ENCODE measurements around the gene IL1RAP.
"Not testable (repeated sequence)": the region's sequence is repeated elsewhere in the genome, so short reads cannot be mapped to it uniquely, and the experiment has no call there.

The IL1RAP gene

DNA sequence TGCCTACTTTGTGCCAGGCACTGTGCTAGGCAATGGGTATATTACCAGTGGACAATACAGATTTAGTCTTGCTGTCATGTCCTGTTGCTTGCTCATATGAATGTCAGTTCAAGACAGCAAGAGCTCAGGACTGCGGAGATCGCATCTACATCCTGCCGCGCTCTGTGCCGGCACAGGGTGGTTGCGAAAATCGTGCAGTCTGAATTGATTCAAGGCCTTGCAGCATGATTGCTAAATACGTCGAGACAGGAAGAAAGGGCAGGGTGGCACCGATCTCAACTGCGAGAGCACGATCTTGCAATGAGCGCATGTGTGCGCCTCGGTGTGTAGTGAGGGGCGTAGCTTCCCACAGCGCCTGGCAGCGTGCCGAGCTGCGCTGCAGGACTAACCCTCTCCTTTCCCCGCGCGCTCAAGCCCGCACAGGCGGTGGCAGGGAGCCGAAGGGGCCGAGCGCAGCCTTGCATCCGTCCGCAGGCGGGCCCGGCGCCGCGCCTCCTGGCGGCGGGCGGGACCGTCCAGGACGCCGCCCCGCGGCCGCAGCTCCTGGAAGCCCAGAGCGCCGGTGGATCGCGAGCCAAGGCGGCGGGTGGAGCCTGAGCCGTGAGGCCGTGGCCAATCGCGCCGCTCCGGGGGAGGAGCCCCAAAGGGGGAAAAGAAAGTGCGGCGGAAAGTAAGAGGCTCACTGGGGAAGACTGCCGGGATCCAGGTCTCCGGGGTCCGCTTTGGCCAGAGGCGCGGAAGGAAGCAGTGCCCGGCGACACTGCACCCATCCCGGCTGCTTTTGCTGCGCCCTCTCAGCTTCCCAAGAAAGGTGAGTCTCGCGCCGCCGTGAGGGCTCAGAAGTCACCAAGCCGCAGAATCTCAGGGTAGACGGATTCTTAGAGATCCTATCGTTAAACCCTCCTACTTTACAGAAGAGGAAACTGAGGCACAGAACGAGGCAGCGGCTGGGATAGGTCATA lies at the start of gene IL1RAP:
IL1RAP (plus strand) TSS at position 677 of the 962 bp plus-strand sequence. CDS start 50,205 bp downstream, outside the sequence.
- peak; percentile 81 to 84 for DNase-seq

DNA sequence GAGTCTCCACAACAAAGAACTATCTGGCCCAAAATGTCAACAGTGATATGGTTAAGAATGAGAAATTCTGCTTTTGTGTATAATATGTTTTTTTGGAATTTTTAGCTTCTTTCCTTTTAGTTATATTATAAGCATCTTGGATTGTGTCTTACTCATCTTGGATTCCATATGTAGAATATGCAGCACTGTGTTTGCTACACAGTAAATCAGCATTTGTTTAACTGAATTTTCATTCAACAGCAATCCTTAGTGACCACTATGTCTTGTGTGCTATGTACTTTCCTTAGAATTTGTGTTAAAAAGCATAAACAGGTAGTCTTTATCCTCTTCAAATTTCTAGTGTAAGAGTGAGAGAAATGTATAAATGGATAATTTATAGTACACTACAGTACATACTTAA lies 46.0 kb upstream of the IL1RAP start:
- DNase-seq = no peak

GRCh38 chr3:190473261-190473660 lies 40.6 kb upstream of the IL1RAP start:
- DNase-seq = not testable (repeated sequence)

DNA sequence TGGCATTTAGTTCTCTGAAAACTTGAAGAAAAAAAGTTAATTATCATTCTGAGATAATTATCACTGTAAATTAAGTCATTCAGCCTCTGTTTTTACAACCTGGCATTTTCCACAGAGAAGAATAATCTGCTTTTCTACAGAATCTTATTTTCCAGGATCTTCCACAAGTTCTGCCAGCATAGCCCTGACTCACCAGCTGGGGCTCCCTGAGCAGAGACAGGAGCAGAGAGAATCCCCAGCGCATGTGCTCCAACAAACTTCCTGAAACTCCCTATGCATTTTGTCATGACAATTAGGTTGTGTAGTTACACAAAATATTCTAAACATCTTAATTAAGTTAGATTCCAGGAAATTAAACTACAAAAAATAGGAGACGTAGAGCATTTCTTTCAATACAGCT lies 32.1 kb upstream of the IL1RAP start:
- no peak for DNase-seq

DNA sequence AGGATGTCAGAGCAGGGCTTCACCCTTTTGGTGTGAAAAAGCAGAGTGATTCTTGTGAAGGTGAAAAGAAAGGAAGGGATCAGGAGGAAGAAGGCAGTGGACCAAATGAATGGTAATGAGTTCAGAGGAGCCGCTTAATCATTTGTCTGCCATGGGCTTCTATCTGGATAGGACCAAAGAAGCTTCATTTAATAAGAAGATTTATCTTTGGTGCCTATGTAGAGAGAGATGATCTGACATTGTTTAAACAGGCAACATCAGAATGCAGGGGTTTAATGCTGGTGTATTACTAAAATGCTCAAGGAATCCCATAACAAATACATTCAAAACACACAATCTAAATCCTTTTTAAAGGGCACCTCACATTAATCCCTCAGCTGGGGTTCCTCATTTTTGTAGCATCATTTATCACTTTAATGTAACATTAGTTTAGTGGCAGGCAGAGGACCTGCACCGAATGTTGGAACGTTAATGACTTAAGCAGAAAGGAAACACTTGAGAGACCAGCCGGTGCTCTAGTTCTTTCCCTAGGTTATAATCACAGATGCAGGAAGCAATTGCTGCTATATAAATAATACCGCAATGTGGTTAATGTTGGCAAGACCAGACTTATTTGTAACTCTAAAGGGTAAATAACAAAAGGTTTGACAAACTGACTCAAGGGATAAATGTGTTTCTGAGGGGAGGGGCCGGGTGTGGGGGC lies 27.9 kb upstream of the IL1RAP start:
- no peak for DNase-seq

DNA sequence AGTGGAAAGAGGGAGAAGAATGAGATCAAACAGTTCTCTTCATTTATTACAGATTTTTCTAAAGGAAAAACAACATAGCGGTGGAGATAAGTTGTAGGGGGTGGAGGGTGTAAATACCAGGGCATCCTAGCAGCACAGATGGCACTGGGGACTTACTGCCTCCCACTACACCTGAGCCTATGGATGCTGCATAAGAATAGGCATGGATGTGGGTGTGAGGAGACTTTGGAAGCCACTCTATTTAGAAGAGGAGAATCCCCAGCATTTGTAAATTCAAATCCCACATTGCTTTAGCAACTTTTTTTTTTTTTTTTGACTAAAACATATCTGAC lies 27.4 kb upstream of the IL1RAP start:
- no peak for DNase-seq

DNA sequence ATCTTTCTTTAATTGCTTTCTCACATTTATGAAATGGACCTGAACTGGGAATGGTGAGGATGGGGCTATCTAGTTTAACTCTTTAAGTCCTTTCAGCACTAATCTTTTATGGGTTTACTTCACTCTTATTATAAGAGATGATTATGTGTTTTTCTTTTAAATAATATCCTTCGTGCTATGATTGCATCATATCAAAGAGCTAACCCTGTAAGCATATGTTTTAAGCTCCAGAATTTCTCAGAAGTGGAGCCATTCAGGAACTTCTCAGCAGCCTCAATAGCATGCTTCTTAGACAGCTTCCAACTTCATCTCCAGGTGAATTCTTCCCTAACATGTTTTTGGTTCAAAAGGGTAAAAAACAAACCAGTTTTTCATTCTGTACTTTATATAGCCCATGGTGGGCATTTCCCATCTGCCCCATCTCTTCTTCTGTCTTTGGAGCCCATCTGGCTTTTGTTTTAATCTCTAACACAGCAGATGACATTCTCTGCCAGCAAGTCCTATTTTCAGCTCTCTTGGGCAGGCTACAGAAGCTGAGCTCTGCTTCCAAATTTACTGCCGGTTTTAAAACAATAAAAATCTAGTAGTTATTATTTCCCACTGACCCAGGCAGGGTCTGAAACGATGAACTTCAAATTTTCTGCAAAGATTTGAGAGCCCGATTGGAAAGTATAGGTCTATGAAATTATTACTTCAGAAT lies 26.8 kb upstream of the IL1RAP start:
- DNase-seq = no peak

- no peak for DNase-seq
Observed at GRCh38 chr3:190491533-190492054, 22.3 kb upstream of the IL1RAP start.

DNA sequence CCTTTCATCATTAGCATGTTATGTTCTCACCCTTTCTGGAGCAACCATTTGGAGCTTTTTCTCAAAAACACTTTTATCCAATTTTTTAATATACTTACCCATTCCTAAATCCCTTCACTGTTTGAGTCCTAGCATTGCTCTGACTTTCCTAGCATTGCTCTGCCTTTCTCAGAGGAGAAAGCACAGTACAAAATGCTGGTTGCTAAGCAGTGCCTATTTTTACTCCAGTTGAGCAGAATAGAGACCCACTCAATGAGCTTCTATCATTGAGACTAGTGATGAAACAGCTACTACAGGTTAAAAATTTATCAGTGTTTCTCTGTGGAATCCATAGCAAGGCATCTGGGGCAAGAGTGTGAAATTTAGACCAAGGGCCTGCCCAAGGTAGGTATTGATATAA lies 21.8 kb upstream of the IL1RAP start:
- DNase-seq = no peak

- no peak for DNase-seq
Observed at GRCh38 chr3:190492966-190493365, 20.9 kb upstream of the IL1RAP start.

DNA sequence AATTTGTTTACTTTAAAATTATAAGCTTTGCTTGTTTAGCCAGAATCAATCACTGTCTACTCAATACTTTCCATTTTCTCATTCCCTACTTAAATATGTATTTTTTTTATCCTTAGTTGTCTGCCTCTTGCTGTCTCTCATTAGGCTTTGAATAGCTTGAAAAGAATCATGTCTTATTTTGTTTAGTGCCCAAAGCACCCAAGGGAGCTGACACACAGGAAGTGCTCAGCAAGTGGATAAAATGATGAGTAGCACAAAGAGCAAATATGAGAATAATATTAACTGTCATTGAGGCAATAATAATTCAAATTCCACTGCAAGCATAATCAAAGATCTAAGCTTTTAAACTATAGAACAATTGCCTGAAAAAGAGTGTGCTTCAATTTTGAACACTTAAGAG lies 19.0 kb upstream of the IL1RAP start:
- DNase-seq = no peak

- DNase-seq = no peak
Observed at GRCh38 chr3:190495354-190495753, 18.5 kb upstream of the IL1RAP start.

DNA sequence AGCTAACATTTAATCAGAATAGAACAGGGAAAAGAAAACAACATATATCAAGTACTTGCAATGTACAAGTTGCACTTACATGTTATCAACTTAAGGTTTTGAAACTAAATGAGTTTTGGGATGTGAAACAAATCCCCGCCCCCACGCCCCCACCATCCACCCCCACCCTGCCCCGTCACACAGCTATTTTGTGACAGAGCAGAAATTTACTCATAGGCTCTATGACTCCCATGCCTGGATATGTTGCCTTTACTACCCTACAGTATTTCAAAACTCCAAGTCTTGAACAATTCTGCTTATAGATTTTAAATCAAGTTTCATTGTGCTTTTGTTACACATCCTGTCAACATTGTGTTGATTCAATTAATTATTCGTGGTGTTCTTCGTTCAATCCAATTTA lies 18.1 kb upstream of the IL1RAP start:
- peak in 1 of 2 experiments; percentile 7 for DNase-seq

DNA sequence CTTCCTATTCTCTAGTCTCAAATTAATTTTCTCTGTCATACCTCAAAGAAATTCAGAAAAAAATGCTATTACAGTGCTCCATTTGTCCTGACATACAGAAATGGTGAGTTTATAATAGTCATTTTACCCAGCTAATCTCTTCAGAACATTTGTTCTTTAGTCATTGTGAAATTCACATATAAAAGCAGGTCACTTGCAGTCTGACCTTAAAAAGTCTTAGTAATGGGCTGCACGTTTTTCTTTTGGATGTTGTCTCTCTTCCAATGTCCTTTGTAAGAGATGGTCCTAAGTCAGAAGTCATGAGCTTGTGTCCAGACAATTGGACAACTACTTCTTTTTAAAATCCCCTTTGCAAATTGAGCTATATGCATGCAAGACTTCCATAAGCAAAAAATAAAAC lies 17.0 kb upstream of the IL1RAP start:
- DNase-seq = no peak

DNA sequence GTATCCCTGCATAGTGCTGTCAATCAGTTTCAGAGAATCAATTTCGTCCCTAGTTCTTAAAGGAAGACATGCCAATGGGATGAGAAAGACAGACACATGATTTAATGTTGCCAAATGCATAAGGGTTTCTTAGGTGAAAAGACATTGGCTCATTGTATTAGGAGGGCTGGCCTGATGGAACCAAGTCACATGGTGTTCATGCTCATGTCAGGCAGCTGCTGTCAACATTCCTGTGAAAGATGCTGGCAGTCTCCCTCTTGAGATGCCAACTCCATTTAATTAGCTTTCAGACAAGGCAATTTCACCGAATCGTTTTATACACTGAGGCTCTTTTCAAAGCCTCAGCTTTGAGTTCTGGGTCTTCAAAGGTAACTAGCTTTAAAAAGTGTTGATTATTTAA lies 16.1 kb upstream of the IL1RAP start:
- DNase-seq = no peak

DNA sequence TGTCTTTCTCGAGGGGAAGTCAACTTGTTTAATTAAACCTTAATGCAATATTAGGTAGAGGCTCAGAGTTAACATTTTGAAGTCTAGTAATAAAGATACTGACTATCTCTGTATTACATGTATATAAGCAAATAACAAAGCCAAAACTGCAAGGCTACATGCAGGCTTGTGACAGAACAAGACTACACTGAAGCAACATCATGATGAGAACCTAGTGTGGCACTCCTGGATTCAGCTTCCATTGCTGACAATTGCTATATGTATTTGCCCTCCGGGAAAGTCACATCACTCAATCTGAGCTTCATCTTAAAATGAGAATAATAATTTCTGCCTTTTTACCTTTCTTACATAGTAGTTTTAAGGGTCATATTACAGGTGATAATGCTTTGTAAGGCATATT lies 15.6 kb upstream of the IL1RAP start:
- DNase-seq = no peak

DNA sequence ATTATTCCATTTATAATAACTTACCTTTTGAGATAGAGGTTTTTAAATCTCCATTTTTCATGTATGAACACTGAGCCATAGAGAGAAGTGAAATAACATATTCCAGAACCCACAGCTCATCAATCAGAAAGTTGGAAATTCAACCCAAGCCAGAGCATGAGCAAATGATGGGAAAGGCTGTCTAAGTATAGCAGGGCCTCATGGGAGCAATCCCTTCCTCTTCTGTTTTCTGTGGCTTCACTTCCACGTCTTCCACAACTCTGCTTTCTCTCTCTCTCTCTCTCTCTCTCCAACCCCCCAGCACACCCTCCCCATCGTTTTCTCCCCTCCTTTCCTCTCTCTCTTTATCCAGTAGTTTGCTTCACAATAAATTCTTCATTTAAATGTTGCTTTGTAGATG lies 14.8 kb upstream of the IL1RAP start:
- no peak for DNase-seq

DNA sequence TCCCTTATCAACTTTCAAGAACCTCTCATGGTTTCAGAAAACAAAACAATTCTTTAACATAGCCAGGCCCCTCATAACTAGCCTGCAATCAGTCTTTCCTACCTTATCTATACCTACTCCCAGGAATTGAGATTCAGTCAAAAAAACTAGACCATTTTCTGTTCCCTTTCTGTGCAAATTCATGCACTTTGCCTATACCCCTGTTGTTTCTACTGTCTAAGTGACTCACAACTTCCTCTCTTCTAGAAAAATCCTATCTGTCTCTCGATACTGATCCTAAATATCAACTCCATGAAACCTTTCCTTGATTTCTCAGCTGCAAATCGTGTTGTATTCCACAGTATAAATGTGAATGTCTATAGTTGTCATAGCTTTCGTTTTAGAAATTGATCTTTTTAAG lies 10.9 kb upstream of the IL1RAP start:
- DNase-seq = no peak

DNA sequence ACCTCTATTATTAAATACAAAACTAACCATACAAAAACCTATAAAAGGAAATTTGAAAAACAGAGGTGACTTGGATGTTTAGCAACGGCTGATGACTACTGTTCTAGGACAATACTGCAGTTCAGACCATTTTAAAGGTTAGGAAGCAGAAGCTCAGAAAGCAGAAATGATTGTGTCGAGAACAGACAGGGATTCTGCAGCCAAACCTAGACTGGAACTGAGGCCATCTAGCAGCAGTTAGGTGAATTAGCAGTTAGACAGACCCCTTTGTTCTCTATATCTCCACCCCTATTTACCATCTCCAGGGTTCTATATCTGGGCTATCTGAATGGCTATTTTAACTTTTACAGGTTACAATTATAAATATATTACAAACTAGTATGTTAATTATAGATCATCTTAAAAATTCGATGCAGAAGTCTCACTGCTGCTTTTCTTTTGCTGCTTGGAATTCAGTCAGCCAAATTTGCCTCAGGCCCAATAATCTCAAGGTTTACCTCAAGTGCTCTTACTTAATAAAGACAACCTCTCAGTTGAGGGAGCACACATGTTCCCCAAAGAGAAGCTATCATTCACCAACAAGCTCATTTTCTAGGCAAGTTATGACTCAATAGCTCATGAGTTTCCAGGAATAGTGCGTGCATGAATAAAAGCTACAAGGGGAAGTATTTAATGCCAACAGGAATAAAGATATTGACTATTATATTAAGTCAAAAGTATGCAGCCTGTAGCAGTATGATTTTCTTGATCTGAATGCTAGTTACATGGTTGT lies 9.3 kb upstream of the IL1RAP start:
- DNase-seq = no peak

- no peak for DNase-seq
Observed at GRCh38 chr3:190505381-190506003, 8.4 kb upstream of the IL1RAP start.

DNA sequence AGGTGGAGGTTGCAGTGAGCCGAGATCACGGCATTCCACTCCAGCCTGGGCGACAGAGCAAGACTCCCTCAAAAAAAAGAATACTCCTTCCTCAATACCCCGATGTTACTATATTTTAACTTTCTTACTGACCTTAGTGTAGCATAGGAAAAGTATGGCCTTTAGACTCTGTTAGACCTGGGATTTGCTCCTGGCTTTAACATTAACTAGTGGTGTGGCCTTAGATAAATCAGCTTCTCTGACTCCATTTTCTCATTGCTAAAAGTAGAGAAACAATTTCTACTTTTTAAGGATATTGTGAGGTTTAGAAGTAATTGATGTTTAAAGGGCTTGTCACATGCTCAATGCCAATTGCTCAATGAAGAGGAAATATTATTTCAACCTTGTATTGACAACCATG lies 7.6 kb upstream of the IL1RAP start:
- DNase-seq = no peak

DNA sequence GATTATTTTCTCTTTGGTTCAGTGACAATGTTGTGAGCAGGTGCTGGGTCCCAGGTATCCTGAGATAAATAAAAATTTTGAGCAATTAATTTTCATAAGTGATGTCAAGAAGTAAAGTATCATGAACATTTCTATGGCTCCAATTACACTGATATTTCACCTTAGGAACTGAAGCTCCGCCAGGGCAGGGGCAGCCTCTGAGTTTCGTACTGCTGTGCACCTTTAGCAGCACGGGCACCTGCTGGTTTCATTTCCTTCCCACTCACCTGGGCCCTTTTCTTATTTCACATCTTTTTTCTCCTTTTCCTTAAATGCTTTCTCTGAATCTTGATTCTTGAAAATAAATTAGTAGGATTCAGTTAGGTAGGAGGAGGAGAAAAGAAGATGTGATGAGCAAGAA lies 1.2 kb upstream of the IL1RAP start:
- no peak for DNase-seq

Measured in stimulated activated CD4-positive, alpha-beta T cell treated with anti-CD3 and anti-CD28 coated beads, Interleukin-4, amount 100 ng/mL, for 4 hours (primary cell).